ENCODE results near the gene WNT3A. TPM values are rescaled to one million over a fixed set of nuclear protein-coding genes. Genes with fewer than 3 reads are reported as not detected.

Gene WNT3A
- total RNA-seq, 1 donor from 2014 or later, result 0.39 TPM

- DNase-seq, result no peak
These were observed 24.6 kb downstream of the WNT3A start for GRCh38 chr1:228031276-228031995.

DNA sequence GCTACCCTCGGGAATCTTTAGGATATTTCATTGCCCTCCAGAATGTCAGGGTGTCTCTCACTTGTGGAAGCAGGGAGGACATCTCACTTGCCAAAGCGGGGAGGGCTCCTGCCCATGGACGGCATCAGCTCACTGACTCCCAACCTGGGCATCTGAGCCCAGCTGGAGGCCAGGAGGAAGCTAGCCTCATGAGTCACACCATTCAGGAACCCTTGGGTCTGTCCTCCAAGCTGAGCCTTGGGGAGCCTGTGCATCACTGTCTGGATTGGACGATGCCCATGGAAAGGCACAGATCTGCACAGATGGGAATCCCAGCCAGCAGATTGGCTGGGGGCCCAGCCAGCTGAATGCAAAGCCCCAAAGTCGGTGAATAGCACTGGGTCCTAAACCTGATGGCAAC lies 25.2 kb downstream of the WNT3A start:
- no peak for DNase-seq

GRCh38 chr1:228033376-228033775 lies 26.6 kb downstream of the WNT3A start:
- DNase-seq, result no peak

DNA sequence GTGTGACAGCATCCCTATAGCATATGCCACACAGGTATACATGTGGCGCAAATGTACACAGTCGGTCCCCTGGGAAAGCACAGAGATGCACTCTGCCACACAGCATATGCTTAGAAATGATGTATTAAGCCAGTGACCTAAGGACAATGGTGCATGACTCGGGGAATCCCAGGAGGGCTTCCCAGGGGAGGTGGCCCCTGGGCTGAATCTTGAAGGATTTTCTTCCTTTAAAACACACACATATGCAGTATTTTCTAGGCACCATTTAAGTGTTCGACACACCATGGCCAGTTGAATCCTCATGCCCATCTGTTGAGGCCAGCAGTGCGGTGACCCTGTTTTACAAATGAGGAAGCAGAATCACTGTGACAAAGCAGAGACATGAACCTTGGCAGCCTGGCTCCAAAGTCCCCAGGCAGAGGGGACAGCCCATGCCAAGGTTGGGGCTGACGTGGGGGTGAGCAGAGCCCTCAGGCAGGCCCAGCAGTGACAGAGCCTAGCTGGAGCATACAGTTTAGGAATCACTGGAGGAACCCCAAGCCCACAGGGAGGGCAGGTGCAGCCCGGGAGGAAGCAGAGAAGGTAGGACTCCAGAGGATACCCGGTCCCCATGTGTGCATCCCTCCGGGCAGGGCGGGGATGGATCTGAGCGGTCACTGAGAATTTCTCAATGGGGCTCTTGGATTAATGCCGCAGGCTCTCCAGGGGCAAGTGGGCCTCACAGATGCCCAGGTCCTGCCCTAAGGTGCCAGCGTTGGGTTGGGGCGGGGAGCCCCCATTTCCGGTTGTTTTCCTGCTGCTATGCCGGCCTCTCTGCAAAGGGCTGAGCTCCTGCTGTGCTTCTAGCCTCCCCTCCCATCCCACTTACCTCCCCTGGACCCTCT lies 28.4 kb downstream of the WNT3A start:
- no peak for DNase-seq

DNA sequence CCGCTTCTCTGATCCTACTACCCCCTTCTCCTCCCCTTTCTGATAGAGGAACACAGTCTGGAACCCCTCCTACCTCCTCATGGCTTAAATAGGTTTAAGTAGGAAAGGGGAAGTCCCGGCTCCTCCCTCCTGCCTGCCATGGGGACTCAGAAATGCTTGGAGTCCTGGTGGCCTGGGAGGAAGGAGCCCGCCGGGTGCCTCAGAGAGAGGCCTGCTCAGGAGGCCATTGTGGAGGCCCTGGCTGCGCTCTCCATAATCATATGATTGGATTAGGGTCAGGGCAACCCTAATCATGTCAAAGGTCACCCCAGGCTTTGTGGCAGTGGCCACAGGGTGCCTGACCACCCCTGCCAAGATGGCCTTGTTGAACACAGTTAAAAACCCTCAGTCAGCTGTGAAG lies 29.0 kb downstream of the WNT3A start:
- DNase-seq, result no peak

GRCh38 chr1:228036701-228037231 lies 30.0 kb downstream of the WNT3A start:
- no peak for DNase-seq

- no peak for DNase-seq
These were observed 30.9 kb downstream of the WNT3A start for GRCh38 chr1:228037401-228038386.

GRCh38 chr1:228038387-228039005 lies 31.7 kb downstream of the WNT3A start:
- DNase-seq, result no peak

- DNase-seq, result no peak
These were observed 32.5 kb downstream of the WNT3A start for GRCh38 chr1:228039006-228039903.

GRCh38 chr1:228039986-228040385 lies 33.2 kb downstream of the WNT3A start:
- no peak for DNase-seq

DNA sequence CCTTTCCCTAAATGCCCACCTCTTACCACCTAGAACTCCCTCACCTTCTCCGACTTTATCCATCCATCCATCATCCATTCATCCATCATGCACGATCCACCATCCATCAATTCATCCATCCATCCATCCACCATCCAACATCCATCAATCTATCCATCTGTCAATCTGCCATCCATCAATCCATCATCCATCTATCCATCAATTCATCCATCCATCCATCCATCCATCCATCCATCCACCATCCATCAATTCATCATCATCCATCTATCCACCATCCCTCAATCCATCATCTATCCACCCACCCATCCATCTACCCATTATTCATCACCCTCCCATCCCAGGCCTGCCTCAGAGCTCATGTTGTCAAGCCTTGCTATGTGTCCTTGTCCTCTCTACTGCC lies 34.5 kb downstream of the WNT3A start:
- no peak for DNase-seq

DNA sequence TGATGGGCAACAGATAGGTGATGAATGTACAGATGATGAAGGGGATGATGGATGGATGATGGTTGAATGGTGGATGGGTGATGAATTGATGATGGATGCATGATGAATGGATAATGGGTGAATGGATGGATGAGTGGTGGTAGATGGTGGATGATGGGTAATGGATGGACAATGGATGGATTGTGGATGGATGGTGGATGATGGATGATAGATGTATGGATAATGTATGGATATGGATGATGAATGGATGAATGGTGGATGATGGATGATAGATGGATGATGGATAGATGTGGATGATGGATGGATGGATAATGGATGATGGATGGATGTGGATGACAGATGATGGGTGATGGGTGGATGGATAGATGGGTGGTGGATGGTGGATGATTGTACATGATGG lies 35.7 kb downstream of the WNT3A start:
- no peak for DNase-seq

- no peak for DNase-seq
These were observed 36.6 kb downstream of the WNT3A start for GRCh38 chr1:228043281-228043848.

- DNase-seq, result no peak
These were observed 38.2 kb downstream of the WNT3A start for GRCh38 chr1:228044961-228045360.

- no peak for DNase-seq
These were observed 38.6 kb downstream of the WNT3A start for GRCh38 chr1:228045405-228045804.

DNA sequence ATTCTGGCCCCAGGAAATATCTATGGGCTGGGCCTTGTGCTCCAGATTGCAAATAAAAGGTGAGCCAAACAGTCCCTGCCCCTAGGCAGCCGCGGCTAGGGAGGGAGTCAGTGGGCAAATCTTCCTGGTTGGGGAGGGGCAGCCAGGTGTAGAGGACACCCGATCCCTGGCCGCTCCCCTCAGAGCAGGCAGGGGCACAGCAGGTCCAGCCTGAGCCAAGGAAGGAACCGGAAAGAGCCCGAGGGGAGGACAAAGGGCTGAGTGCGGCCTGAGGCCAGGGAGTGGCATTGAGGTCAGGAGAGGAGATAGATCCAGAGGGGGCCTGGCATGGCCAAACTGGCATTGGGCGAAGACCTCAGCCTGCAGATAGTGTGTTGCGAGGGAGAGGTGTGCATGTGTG lies 39.1 kb downstream of the WNT3A start:
- DNase-seq, result no peak

- DNase-seq, result no peak
These were observed 39.8 kb downstream of the WNT3A start for GRCh38 chr1:228046421-228047182.

- DNase-seq, result no peak
These were observed 40.3 kb downstream of the WNT3A start for GRCh38 chr1:228047183-228047466.

GRCh38 chr1:228048120-228048519 lies 41.3 kb downstream of the WNT3A start:
- no peak for DNase-seq
